Hematopoietic multipotent progenitor cell treated with erythropoietin and hydrocortisone succinate and interleukin-3 and kit ligand, for 15 days (in vitro differentiated cells): ENCODE results near the gene SMCO1.
"Not testable (repeated sequence)": the region's sequence is repeated elsewhere in the genome, so short reads cannot be mapped to it uniquely, and the experiment has no call there.

Experiments used
- DNase-seq: peaks from one replicate; pipeline ENCODE4 v3.0.0-alpha.2; 2015; ENCODE audit warnings: low spot score

The SMCO1 gene

DNA sequence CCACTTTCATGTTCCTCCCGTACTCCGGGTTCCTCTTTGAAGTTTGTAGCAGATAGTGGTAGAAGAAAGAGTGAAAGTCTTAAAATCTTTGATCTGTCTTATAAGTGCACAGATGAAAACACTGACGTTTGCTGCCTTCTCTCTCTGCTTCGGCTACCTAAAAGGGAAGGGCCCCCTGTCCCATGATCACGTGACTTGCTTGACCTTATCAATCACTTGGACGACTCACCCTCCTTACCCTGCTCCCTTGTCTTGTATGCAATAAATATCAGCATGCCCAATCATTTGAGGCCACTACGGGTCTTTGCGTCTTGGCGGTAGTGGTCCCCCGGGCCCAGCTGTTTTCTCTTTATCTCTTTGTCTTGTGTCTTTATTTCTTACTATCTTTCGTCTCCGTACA, 6.1 kb upstream of the SMCO1 start:
- DNase-seq = not testable (repeated sequence)

DNA sequence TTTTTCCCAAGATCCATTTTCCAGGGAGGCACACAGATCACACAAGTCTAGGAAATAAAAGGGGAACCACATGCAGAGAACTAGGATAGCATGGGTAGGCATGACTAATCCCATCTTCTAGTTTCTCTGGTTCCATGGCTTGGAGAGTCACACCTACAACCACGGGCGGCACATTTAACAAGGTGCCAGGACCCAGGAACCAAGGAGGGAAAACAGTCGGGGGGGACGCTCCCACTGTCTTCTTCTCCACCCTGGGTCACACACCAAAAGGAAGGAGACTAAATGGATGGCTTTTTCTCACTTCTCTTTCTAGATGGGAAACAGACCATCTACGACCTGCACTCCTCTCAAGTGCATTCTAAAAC, 4.6 kb upstream of the SMCO1 start:
- no peak for DNase-seq

DNA sequence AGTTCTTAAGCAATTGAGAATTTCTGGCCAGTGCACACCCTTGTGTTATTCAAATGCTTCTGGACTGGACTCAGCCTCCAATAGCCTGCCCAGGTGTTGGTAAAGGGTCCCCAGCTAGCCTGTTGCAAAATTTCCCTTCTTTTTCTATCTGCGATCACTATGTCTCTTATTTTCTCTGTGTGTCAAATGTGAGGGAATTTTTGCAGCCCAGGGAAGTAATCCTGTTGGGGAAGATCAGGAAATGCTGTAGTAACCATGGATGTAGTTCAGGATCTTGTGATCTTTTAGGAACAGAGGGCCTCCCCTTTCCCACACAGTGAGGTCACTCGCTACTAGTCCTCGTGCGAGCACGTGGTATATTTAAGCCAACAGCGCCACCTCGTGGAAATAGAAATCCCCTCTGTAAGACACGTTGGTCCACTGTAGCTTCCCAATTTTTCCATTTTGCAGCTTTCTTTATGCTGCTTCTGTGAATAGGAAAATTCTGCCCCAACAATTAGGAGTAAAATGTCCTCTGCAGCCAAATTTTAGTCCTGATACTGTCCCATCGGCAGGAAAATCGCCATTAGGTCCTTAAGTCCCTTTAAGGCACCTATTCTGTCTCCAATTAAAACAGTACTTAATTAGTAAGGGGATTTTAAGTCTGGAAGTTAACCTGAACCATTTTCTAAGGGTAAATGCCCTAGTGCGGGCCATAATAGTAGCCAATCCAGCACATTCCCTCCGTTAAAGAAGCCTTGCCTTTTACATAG, 4.0 kb upstream of the SMCO1 start:
- DNase-seq = peak; percentile 79

DNA sequence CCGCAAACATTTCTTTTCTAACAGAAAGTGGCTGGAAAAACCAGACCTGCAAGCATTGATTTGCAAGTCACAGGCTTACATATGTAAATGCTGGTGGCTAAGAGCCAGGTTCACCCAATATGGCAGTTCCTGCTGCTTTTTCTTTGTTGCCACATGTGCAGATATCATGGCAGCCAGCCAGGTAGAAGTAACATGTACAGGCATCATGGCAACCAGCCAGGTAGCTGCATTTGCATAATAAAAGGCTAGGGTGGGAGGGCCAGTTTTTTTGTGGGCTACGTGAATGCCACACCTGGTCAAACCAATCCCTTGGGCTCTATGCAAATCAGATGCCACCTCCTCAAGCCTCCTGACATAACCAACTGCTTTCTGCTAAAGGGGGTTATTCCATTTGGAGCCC, 2.8 kb upstream of the SMCO1 start:
- no peak for DNase-seq

DNA sequence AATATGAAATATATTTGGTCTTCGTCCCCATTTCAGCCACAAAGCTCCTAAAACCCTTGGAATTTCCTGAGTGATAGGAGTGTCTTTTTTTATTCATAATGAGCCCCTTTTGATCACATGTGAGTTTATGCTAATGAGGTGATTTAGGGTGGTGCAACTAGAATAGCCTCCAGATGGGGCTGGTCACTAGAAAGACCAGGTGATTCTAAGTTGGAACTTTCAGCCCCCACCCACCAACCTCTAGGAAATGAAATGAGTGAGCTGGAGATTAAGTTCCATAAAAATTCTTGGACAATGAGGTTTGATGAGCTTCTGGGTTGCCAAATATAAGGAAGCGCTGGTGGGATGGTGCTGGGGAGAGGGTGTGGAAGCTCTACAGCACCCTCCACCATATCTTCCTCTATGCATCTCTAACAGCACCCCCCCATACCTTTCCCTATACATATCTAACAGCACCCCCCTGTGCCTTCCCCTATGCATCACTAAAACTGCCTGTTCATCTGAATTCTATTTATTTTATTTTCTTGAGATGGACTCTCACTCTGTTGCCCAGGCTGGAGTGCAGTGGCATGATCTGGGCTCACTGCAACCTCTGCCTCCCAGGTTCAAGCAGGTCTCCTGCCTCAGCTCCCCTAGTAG, 2.1 kb upstream of the SMCO1 start:
- no peak for DNase-seq

DNA sequence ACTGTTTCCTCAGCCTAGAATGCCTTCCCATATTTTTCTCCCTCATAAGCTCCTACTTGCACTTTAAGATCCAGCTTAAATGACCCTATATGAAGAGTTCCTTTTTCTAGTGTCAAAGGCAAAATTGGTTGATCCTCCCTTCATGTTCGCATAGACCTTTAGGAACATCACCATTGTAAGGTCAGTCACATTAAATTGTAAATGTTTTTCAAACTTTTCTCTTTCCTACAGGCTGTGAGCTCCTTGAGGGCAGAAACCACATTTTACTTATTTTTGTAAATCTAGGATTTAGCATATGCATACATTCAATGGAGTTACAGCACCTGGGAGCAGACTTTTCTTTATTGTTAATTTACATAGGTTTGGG, 813 bp downstream of the SMCO1 start:
- no peak for DNase-seq

DNA sequence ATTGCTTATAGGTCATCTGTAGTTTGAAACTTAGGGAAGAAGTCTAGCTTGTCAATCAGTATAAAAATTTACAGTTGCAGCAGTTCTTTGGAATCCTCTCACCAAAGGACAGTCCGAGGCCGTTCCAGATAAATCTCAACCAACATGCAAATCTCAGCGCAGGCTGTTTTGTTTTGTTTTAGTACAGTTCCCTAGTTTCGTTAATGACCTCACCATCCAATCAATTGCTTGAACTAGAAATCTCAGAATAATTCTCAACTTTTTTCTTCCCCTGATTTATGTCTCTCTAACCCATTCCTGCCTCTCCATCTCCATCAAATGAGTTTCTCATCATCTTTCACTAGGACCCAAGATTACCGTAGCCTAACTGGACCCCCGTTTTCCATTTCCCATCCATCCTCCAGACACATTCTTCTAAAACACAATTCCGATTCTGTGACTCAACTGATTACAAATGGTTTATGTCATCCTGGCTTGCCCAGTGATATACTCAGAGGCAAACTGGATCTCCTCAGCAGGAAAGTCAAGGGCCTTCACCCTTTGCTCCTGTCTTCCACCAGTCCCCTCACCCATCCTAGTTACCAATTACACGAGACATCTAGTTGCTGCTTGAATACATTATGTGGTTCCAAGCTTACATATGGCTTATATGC, 1.3 kb downstream of the SMCO1 start:
- no peak for DNase-seq

DNA sequence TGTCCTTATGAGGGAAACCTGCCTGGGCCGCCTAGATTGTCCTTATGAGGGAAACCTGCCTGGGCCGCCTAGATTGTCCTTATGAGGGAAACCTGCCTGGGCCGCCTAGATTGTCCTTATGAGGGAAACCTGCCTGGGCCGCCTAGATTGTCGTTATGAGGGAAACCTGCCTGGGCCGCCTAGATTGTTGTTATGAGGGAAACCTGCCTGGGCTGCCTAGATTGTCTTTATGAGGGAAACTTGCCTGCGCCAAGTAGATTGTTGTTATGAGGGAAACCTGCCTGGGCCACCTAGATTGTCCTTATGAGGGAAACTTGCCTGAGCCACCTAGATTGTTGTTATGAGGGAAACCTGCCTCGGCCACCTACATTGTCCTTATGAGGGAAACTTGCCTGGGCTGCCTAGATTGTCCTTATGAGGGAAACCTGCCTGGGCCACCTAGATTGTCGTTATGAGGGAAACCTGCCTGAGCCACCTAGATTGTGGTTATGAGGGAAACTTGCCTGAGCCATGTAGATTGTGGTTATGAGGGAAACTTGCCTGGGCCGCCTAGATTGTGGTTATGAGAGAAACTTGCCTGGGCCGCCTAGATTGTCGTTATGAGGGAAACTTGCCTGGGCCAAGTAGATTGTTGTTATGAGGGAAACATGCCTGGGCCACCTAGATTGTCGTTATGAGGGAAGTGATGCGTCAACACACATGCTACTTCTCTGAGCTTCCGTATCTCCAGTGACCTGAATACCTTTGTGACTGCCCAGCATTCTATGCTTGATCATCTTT, 3.3 kb downstream of the SMCO1 start:
- not testable (repeated sequence) for DNase-seq

DNA sequence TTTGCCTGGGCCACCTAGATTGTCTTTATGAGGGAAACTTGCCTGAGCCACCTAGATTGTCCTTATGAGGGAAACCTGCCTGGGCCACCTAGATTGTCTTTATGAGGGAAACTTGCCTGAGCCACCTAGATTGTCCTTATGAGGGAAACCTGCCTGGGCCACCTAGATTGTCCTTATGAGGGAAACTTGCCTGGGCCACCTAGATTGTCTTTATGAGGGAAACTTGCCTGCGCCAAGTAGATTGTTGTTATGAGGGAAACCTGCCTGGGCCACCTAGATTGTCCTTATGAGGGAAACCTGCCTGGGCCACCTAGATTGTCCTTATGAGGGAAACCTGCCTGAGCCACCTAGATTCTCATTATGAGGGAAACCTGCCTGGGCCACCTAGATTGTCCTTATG, 4.0 kb downstream of the SMCO1 start:
- DNase-seq = not testable (repeated sequence)

DNA sequence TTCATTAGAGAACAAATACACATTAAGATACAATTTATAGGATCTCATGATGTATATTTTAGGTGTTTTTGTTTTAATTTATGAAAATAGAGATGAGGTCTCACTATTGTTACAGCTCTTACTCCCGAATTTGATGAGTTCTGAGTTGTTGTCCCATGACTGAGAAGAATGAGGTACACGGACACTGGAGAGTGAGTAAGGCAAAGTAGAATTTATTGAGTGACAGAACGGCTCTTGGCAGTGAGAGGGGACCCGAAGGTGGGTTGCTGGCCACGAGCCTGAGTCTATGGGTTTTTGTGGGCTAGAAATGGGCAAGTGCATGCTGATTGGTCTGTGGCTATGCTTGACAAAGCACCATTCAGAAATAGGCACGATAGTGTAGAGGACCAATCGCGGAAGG, 8.5 kb downstream of the SMCO1 start:
- DNase-seq = no peak

DNA sequence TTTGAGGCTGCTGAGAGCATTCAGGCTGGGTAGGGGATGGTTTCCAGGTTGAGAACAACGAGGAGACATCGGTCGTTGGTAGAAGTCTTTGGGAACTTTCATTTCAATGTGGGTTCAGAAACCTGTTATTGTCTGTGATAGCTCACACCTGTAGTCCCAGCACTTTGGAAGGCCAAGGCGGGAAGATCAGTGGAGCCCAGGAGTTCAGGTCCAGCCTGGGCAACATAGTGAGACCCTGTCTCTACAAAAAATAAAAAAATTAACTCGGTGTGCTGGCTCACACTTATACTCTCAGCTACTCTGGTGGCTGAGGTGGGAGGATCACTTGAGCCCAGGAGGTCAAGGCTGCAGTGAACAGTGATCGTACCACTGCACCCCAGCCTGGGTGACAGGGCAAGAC, 10.6 kb downstream of the SMCO1 start:
- no peak for DNase-seq

DNA sequence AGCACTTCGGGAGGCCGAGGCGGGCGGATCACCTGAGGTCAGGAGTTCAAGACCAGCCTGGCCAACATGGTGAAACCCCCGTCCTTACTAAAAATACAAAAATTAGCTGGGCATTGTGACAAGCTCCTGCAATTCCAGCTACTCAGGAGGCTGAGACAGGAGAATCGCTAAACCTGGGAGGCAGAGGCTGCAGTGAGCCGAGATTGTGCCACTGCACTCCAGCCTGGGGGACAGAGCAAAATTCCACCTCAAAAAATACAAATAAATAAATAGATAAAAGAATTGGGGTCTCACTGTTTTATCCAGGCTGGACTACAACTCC, 11.1 kb downstream of the SMCO1 start:
- not testable (repeated sequence) for DNase-seq

DNA sequence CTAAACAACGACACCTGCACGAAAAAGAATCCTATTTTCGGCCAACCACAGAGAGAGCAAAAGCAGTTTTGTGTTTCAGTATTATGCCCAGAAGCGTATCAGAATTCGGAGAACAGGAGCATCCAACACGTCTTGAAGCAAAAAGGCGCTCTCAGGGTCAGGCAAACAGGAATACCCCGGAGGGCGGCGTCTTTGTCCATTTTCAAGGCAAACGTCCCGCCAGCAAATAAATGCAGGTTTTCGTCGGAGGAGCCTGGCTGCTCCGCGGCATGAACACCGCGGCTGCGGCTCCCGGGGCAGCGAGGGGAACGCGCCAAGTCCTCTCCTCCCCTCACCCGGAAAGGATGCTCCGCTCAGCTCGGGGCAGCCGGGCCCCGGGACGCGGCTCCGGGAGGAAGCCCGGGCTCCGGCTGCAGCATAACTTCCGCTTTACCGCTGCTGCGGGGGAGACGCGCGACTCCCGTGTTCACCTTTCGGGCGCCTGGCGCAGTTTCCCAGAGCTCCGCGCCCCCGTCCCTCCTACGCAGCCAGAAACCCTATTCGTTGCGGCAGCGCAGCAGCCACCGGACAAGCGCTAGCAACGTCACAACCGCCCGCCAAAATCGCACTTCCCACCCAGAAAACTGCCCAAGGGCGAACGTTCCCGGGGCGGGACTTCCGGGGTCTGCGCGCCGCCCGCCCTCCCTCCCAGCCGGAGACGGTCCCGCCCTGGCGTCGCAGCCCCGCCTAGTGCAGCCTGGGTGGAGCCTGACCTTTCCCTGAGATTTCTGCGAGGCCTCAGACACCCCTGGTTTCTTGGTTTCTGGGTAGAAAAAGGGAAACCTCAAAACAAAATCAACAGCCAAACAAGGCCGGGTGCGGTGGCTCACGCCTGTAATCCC, 11.7 kb downstream of the SMCO1 start, which contains the start of gene RNF168:
RNF168 (minus strand) TSS at position 573 of the 881 bp plus-strand sequence. CDS start 595 bp downstream, outside the sequence.
- peak; percentile 81 for DNase-seq

DNA sequence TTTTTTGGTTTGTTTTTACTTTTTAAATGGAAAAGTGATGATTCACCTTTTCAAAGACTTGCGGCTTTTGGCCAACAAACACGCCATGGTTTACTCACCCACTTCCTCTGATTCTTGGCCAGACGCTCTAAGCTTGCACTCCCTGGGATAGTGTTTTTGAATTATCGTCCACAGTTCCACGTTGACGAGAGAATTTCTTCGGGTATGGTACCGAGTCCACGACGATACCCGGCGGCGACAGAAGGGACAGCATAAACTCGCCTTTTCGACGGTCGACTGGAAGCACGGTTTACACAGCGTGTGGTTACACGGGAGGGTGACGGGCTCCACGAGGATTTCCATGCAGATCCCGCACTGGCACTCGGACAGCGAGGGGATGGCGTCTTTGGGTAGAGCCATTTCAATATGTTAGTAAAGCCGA, 12.4 kb downstream of the SMCO1 start:
- DNase-seq = peak; percentile 46

DNA sequence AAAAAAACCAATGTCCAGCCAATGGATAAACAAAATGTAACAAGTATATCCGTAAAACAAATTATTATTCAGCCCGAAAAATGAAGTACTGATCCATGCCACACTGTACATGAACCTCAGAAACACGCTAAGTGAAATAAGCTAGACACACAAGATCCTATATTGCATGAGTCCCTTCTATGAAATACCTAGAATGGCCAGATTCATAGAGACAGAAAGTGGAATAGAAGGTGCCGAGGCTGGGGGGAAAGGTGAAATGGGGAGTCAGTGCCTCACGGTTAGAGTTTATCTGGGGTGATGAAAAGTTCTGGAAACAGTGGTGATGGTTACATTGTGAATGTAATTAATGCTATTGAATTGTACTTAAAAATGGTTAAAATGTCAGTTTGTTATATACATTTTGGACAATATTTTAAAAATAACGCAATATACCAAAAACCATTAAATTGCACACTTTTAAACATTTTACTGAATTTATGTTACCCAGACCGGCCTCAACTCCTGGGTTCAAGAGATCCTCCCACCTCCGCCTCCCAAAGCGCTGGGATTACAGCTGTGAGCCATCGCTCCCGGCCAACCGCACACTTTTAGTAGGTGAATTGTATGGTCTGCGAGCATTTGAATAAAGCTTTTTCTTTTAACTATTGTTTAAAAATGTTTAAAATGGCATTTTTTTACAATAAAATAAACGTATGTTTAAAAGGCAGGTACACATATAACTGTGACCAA, 13.7 kb downstream of the SMCO1 start:
- no peak for DNase-seq

DNA sequence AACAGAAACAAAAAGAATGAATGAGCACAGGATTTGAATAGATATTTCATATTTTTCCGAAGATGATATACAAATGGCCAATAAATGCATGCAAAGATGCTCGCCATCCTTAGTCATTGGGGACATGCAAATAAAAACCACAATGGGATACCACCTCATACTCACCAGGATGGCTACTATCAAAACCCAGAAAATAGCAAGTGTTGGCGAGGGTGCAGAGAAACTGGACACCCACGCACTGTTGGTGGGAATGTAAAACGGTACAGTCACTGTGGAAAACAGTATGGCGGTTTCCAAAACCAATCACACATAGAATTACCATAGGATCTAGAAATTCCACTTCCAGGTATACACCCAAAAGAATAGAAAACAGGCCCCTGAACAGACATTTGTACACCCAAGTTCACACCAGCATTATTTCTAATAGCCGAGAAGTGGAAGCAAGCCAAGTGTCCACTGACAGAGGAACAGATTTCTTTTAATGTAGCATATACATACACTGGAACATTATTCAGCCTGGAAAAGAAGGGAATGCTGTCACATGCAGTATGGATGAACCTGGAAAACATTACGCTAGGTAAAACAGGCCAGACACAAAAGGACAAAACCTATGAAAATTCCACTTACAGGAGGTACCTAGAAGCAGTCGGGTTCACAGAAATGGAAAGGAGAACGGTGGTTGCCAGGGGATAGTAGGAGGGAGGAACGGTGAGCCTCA, 15.2 kb downstream of the SMCO1 start:
- no peak for DNase-seq

DNA sequence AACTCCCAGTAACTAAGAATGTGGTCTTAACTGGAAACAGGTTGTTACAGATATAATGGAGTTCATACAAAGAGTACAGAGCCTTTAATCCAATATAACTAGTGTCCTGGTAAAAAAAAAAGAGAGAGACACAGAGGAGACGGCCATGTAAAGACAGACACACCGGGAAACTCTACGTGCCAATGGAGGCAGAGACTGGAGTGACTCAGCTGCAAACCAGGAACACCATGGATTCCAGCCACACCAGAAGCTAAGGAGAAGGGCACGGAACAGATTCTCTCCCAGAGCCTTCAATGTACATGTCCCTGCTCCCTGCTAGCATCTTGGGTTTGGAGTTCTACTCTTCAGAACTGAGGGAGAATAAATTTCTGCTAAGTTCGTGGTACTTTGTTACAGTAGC, 16.1 kb downstream of the SMCO1 start:
- DNase-seq = no peak

DNA sequence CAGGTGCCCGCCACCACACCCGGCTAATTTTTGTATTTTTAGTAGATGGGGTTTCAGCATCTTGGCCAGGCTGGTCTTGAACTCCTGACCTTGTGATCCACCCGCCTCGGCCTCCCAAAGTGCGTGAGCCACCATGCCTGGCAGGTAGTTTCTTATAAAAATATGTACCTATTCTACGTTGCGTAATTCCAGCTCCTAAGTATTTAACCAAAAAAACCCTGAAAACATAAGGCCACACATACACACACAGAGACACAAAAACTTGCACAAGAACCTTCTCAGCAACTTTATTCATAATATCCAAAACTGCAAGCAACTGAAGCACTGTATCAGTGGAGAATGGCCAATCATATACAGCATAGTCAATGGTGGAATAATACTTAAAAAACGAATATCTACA, 16.8 kb downstream of the SMCO1 start:
- DNase-seq = no peak

DNA sequence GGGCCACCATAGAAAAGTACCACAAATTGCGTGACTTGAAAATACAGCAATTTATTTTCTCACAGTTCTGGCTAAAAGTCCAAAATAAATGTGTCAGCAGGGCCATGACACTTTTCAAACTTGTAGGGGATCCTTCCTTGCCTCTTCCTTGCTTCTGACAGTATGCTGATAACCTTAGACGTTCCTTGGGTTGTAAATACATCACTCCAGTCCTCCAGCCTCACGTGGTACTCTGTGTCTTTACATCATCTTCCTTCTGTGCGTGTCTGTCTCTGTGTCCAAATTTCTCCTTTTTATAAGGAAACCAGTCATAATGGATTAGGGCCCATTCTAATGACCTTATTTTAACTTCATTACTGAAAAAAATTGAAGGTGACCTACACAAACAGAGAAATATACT, 19.0 kb downstream of the SMCO1 start:
- no peak for DNase-seq

DNA sequence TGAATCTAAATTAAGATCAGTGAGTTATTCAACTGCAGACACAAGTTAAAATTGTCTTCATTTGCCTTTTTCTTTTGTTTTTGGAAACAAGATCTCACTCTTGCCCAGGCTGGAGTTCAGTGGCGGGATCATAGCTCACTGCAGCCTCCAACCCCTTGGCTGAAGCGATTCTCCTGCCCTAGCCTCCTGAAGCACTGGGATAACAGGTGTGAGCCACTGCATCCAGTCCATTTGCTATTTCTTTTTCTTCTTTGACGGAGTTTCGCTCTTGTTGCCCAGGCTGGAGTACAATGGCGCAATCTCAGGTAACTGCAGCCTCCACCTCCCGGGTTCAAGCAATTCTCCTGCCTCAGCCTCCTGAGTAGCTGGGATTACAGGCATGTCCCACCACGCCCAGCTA, 21.9 kb downstream of the SMCO1 start:
- no peak for DNase-seq
